IPS-18c (cell line): ENCODE data around the gene SDC4.

Source experiments
- H3K4me3 ChIP-seq: 2 replicates; pipeline ENCODE4 v1.7.0; 2013; ENCODE audit warnings: low read depth, mild to moderate bottlenecking, low read length, moderate library complexity; ENCODE audit not compliant: insufficient read depth
- H3K9me3 ChIP-seq: one replicate; pipeline ENCODE4 v1.6.1; 2013; ENCODE audit warnings: mild to moderate bottlenecking, low read length, moderate library complexity; ENCODE audit not compliant: control insufficient read depth, insufficient read depth

SDC4 gene

GRCh38 chr20:45313065-45313695 lies 35.0 kb downstream of the SDC4 start:
- no peaks in the 10 kb centered on the region for H3K9me3 ChIP-seq
- H3K4me3 ChIP-seq = no peak overlapping the region

GRCh38 chr20:45312241-45312640 lies 36.0 kb downstream of the SDC4 start:
- H3K4me3 ChIP-seq = no peak overlapping the region; the same call in 1 of the 2 replicates

GRCh38 chr20:45311589-45312211 lies 36.5 kb downstream of the SDC4 start:
- Histone ChIP-seq H3K9me3 (no peaks in the 10 kb centered on the region), H3K4me3 (no peak overlapping the region; the same call in 1 of the 2 replicates)

More at GRCh38 chr20:45312241-45312640, 36.0 kb downstream of the SDC4 start:
- H3K9me3 ChIP-seq = no peaks in the 10 kb centered on the region

GRCh38 chr20:45309075-45309474 lies 39.1 kb downstream of the SDC4 start:
- no peak overlapping the region for H3K4me3 ChIP-seq
- H3K9me3 ChIP-seq = no peaks in the 10 kb centered on the region

GRCh38 chr20:45308117-45308778 lies 40.0 kb downstream of the SDC4 start, which contains the start of gene MATN4:
TSS of gene MATN4 (minus strand) at chr20:45308299. CDS start at chr20:45305582, 2,717 bp downstream.
- Histone ChIP-seq H3K9me3 (no peaks in the 10 kb centered on the region), H3K4me3 (no peak within 1 kb of the TSS)

GRCh38 chr20:45307076-45307640 lies 41.1 kb downstream of the SDC4 start:
- Histone ChIP-seq H3K9me3 (no peaks in the 10 kb centered on the region), H3K4me3 (no peak overlapping the region)

- H3K4me3 ChIP-seq = no peak within 1 kb of the TSS; the same call in 1 of the 2 replicates
Observed at GRCh38 chr20:45306431-45306982, 41.7 kb downstream of the SDC4 start, which contains the start of gene RBPJL. TSS of gene RBPJL (plus strand) at chr20:45306840. CDS start at chr20:45306923, 83 bp downstream.

GRCh38 chr20:45305262-45305661 lies 43.0 kb downstream of the SDC4 start:
- Histone ChIP-seq H3K9me3 (no peaks in the 10 kb centered on the region), H3K4me3 (no peak overlapping the region)

More at GRCh38 chr20:45306431-45306982, 41.7 kb downstream of the SDC4 start, which contains the start of gene RBPJL:
- no peaks in the 10 kb centered on the region for H3K9me3 ChIP-seq

- H3K9me3 ChIP-seq = no peaks in the 10 kb centered on the region
- no peak overlapping the region for H3K4me3 ChIP-seq
Observed at GRCh38 chr20:45304464-45304999, 43.7 kb downstream of the SDC4 start.

- Histone ChIP-seq H3K4me3 (no peak overlapping the region), H3K9me3 (no peaks in the 10 kb centered on the region)
Observed at GRCh38 chr20:45303586-45304463, 44.4 kb downstream of the SDC4 start.

GRCh38 chr20:45301824-45302271 lies 46.4 kb downstream of the SDC4 start:
- H3K4me3 ChIP-seq = no peak overlapping the region
- no peaks in the 10 kb centered on the region for H3K9me3 ChIP-seq

- Histone ChIP-seq H3K4me3 (no peak overlapping the region), H3K9me3 (no peaks in the 10 kb centered on the region)
Observed at GRCh38 chr20:45300961-45301360, 47.3 kb downstream of the SDC4 start.

- Histone ChIP-seq H3K4me3 (no peak overlapping the region), H3K9me3 (peaks cover 4% of the 10 kb centered on the region)
Observed at GRCh38 chr20:45299786-45300185, 48.4 kb downstream of the SDC4 start.

- H3K4me3 ChIP-seq = no peak overlapping the region
- H3K9me3 ChIP-seq = peaks cover 11% of the 10 kb centered on the region
Observed at GRCh38 chr20:45297786-45298497, 50.3 kb downstream of the SDC4 start.

GRCh38 chr20:45294659-45295058 lies 53.6 kb downstream of the SDC4 start:
- H3K4me3 ChIP-seq = no peak overlapping the region

GRCh38 chr20:45294003-45294368 lies 54.2 kb downstream of the SDC4 start:
- Histone ChIP-seq H3K9me3 (peaks cover 11% of the 10 kb centered on the region), H3K4me3 (no peak overlapping the region)

More at GRCh38 chr20:45294659-45295058, 53.6 kb downstream of the SDC4 start:
- H3K9me3 ChIP-seq = peaks cover 11% of the 10 kb centered on the region
